Esophagus (tissue), 2 donors: ENCODE measurements around the gene PTPA. TPM values are rescaled to one million over a fixed set of nuclear protein-coding genes. Genes with fewer than 3 reads are reported as not detected.
A peak's percentile ranks its signal among the peaks of the same experiment; 100 is the strongest.

ENCODE experiments used
- H3K27ac ChIP-seq, 2 donors: one replicate each; pipeline ENCODE4 v1.5.1; 2013; ENCODE audit warnings: low read depth in 2 of 2, mild to moderate bottlenecking in 2 of 2, inconsistent platforms in 1 of 2, low read length in 1 of 2, moderate library complexity in 1 of 2
- H3K27me3 ChIP-seq, 2 donors: one replicate each; pipeline ENCODE4 v1.6.1; 2013; ENCODE audit warnings: low read length in 2 of 2, control low read depth in 1 of 2, mild to moderate bottlenecking in 1 of 2; ENCODE audit not compliant: insufficient read depth in 2 of 2, control insufficient read depth in 1 of 2
- H3K36me3 ChIP-seq, 2 donors: one replicate each; pipeline ENCODE4 v1.6.1; 2013; ENCODE audit warnings: low read length in 1 of 2; ENCODE audit not compliant: control insufficient read depth in 2 of 2, insufficient read depth in 2 of 2
- H3K4me1 ChIP-seq, 2 donors: one replicate each; pipeline ENCODE4 v1.6.1; 2013; ENCODE audit warnings: low read length in 1 of 2; ENCODE audit not compliant: control insufficient read depth in 2 of 2, insufficient read depth in 2 of 2
- H3K4me3 ChIP-seq, 2 donors: one replicate each; pipeline ENCODE4 v1.5.1; 2013; ENCODE audit warnings: low read length in 2 of 2, mild to moderate bottlenecking in 2 of 2, low read depth in 1 of 2, moderate library complexity in 1 of 2
- H3K9me3 ChIP-seq, 2 donors: one replicate each; pipeline ENCODE4 v1.6.1; 2013; ENCODE audit warnings: mild to moderate bottlenecking in 2 of 2, low read depth in 1 of 2, low read length in 1 of 2, moderate library complexity in 1 of 2; ENCODE audit not compliant: control insufficient read depth in 2 of 2, insufficient read depth in 1 of 2
- WGBS, 2 donors: extraction: QIAGEN DNeasy Blood & Tissue Kit; methylation state at CpG; one replicate each; pipeline ENCODE4 v1.1.7; 2013; 5-methylcytosine and 5-hydroxymethylcytosine counted together
- polyA plus RNA-seq, 2 donors: library from polyadenylated mRNA; stranded (reverse); fragments of 200-250 nt; gene quantifications; one replicate each; pipeline ENCODE4 v1.2.3, GENCODE V29; 2013
- donor health status: healthy with polysubstance abuse.
- donor health status: Bipolar disorder and iron deficiency.

The PTPA gene
- polyA plus RNA-seq, 2 donors: 80.0 to 126 TPM

DNA sequence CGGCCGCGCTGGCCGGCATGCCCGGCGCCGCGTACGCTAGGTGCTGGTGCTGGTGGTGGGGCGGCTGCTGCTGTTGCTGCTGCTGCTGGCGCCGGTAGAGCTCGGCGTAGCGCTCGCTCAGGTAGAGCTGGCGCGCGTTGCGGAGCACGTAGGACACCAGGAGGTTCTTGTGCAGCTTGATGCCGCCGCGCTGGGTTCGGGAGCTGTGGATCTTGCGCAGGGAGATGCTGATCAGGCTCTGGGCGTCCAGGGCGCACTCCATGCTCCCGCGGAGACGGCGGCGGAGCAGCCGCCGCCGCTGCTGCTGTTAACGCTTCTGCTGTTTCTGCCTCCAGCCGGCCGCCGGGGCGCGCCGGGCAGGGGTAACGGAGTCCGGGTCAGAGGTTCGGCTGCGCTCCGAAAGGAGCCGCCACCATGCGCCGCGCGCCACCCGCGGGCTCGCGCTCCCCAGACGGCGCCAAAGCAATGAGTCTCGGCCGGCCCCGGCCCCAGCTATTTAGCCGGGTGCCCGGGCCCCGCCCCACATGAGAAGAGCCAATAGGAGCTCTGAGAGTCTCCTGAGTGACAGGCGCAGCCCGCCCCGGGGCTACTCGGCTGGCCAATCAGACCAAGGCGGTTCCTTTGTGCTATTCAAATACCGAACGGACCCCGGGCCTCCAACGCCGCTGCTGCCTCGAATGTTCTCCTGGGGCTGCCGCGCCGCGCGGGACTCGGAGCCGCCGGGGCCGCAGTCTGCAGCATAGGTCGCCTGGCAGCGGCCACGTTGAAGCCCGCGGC is 66.8 kb downstream of the PTPA start, which contains the start of gene IER5L:
Gene IER5L, minus strand, starts transcription at position 471 of the 777 bp plus-strand sequence. Its CDS starts 209 bp downstream, at position 262.
- Histone ChIP-seq H3K27ac (peak within 1 kb of the TSS; percentile 99), H3K27me3 (no peaks in the 10 kb centered on the region), H3K4me3 (peak within 1 kb of the TSS; percentile 77 to 86), H3K36me3 (no peaks in the 10 kb centered on the region), H3K9me3 (no peaks in the 10 kb centered on the region), H3K4me1 (peaks cover 0 to 12% of the 10 kb centered on the region in 2 donors)
- 0 to 1% methylated on average over 80 to 90 of the region's 90 CpGs for WGBS, 2 donors

DNA sequence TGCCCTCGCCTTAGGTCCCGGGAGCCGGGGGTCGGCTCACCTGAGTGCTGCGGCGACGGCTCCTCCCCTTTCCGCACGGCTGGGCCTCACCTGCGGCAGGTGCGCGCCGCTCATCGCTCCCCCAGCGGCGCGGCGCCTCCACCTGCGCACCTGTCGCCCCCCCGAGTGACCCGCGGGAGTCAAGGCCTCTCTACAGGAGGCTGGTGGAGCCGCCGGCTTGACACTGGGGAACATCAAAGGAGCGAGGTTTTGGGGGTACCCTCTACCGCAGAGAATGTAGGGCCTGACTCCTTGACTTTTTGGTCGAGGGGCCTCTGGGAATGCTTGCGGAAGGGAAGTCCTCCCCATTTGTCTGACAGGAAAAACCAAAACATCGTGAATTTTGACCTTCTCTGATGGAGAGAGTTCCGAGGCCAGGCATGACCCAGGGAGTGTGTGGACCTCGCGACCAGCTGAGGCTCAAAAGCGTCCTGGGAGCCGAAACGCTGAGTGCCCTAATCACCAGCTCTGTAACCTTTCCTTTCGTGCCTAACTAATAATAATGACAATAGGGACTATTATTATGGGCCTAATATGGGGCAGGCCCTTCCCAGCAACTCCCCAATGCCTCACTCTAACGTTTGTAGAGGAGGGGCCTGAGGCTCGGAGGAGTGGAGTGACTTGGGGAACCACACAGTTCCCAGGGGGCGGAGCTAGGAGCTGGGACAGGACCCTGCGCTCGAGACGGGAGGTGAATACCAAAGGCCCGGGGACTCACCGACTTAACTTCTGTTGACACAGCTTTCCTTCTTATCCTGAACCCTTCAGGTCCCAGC is 67.6 kb downstream of the PTPA start:
- Histone ChIP-seq H3K9me3 (no peaks in the 10 kb centered on the region), H3K27ac (no peak overlapping the region), H3K36me3 (no peaks in the 10 kb centered on the region), H3K4me3 (peak overlapping the region; percentile 39 to 86), H3K4me1 (peaks cover 0 to 8% of the 10 kb centered on the region in 2 donors), H3K27me3 (no peaks in the 10 kb centered on the region)
- WGBS, 2 donors: 24 to 31% methylated on average over 30 to 45 of the region's 45 CpGs

DNA sequence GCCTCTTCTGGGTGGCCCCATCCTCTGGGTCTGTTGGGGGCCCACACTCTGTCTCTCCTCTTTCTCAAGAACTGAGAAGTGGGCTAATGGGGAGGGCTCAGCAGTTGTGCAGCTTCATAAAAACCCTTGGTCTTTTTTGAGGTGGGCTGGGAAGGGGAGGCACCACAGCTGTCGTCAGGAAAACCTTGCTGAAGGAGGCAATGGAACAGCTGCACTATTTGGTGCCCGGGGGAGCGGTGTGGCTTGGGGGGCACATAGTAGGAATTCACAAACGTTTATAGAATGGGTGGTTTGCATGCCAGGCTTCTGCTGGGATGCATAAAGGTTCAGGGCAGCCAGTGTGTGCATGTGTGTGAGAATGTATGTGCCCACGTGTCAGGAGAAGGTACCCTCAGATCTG is 70.0 kb downstream of the PTPA start:
- H3K4me1 ChIP-seq: peaks cover 0 to 9% of the 10 kb centered on the region in 2 donors
- 77 to 80% methylated on average over 5 of the region's 5 CpGs for WGBS, 2 donors
- H3K9me3 ChIP-seq: peaks cover 0 to 5% of the 10 kb centered on the region in 2 donors
- no peak overlapping the region for H3K4me3 ChIP-seq
- no peak overlapping the region for H3K27ac ChIP-seq
- H3K27me3 ChIP-seq: no peaks in the 10 kb centered on the region
- no peaks in the 10 kb centered on the region for H3K36me3 ChIP-seq

DNA sequence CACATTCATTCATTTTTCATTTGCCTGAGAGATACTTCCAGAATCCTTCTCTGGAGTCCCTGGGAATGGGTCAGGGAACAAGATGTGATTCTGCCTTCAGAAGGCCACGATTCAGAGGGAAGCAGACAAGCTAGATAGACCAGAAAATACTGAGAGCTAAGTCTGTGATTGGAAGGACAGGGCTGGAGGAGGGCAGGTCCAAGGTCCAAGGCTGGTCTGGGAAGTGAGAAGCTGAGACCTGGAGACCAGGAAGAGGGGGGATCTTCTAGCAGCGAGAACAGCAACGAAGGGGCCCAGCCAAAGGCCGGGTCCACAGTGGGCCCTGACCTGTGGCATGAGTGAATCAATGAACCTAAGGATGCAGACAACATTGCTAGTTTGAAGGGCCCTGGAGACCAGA is 70.9 kb downstream of the PTPA start:
- 62 to 87% methylated on average over 4 of the region's 4 CpGs for WGBS, 2 donors
- Histone ChIP-seq H3K4me3 (no peak overlapping the region), H3K27ac (no peak overlapping the region), H3K4me1 (peaks cover 0 to 9% of the 10 kb centered on the region in 2 donors), H3K9me3 (peaks cover 0 to 5% of the 10 kb centered on the region in 2 donors), H3K27me3 (no peaks in the 10 kb centered on the region), H3K36me3 (no peaks in the 10 kb centered on the region)

DNA sequence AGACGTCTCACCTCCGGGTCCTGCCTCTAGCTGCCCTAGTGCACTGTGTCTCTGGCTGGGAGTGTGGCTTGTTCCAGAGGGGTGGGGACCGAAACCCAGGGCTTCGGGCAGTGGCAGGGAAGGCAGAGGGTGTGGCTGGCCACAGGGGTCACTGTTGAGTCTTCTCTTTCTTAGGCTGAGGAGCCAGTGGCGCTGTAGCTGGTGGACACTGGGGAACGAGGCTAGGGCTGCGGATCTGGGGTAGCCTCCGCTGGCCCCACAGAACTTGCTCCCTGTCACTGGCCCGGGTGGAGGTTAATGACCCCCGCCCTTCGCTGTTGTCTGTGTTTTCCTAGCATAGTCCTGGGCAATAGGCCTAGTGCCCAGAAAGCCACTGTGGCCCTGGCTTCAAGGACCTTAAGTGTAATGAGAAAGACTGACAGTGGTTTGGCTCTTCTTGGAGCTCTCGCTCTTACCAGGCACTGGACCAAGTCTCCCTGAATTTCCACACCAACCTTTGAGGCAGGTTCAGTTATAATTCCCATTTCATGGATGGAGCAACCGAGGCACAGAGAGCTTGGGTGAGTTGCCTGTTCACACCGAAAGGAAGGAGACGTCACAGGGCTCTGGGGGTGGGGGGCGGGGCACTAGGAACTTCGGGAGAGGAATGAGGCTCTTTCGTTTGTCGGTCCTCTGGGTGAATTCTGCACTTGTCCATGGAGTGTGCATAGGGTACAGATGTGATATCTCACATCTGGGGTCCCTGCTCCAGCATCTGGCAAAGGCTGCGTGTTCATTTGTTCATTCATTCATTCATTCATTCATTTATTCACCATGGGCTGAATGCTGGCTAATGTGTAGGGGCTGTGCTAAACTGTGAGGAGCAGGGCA is 71.6 kb downstream of the PTPA start:
- peaks cover 0 to 5% of the 10 kb centered on the region in 2 donors for H3K9me3 ChIP-seq
- H3K27me3 ChIP-seq: no peaks in the 10 kb centered on the region
- no peak overlapping the region for H3K27ac ChIP-seq
- H3K36me3 ChIP-seq: no peaks in the 10 kb centered on the region
- 67 to 77% methylated on average over 20 of the region's 20 CpGs for WGBS, 2 donors
- no peak overlapping the region for H3K4me3 ChIP-seq
- H3K4me1 ChIP-seq: peaks cover 0 to 9% of the 10 kb centered on the region in 2 donors

DNA sequence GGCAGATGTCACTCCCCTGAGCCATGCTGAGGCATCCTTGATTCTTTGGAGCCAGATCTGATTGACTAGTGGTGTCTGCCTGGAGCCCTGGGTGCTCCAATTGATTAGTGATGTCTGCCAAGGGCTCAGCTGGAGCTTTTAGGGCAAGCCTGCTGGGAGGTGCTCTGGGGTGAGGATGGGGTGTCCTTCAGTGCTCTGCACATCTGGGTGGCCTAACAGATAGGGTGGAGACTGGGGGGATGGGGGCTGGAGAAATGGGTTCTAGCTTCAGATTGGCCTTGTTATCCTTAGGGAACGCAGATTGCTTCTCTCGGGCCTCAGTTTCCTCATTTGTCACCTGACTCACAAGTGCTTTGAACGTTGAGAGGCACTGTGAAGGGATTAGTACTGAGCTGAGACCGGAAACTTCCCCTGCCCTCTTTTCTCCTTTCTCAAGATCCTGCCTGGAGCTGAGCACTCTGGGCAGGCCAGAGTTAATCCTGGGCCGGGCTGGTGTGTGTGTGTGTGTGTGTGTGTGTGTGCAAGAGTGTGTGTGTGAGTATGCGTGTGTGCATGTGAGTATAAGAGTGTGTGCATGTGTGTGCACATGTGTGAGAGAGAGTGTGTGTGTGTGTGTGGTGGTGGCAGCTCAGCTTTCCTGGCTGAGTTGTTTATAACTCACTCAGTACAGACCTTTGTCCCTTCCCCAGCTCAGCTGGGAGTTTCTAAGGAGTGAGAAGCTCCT is 72.4 kb downstream of the PTPA start:
- WGBS, 2 donors: 51 to 66% methylated on average over 6 of the region's 6 CpGs
- peaks cover 0 to 5% of the 10 kb centered on the region in 2 donors for H3K4me1 ChIP-seq

DNA sequence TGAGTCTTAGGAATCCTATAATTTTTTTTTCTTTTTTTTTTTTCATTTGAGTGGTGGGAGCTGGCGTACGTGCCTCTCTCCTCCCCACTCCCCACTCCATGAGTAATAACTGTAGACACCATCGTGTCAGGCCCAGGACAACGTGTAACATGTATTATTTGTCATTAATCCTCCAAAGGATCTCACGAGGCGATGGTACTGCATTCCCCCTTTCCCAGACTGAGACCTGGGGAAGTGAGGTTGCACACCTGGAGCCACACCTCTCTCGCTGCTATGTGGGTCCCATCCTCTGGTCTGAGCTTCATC is 73.0 kb downstream of the PTPA start:
- H3K4me3 ChIP-seq: no peak overlapping the region
- no peaks in the 10 kb centered on the region for H3K36me3 ChIP-seq
- WGBS, 2 donors: 70 to 73% methylated on average over 7 of the region's 7 CpGs
- peaks cover 0 to 5% of the 10 kb centered on the region in 2 donors for H3K4me1 ChIP-seq
- peaks cover 0 to 5% of the 10 kb centered on the region in 2 donors for H3K9me3 ChIP-seq
- no peak overlapping the region for H3K27ac ChIP-seq
- no peaks in the 10 kb centered on the region for H3K27me3 ChIP-seq

More for the DNA sequence above, 72.4 kb downstream of the PTPA start:
- Histone ChIP-seq H3K4me3 (no peak overlapping the region), H3K36me3 (no peaks in the 10 kb centered on the region), H3K27ac (no peak overlapping the region), H3K9me3 (peaks cover 0 to 5% of the 10 kb centered on the region in 2 donors), H3K27me3 (no peaks in the 10 kb centered on the region)

DNA sequence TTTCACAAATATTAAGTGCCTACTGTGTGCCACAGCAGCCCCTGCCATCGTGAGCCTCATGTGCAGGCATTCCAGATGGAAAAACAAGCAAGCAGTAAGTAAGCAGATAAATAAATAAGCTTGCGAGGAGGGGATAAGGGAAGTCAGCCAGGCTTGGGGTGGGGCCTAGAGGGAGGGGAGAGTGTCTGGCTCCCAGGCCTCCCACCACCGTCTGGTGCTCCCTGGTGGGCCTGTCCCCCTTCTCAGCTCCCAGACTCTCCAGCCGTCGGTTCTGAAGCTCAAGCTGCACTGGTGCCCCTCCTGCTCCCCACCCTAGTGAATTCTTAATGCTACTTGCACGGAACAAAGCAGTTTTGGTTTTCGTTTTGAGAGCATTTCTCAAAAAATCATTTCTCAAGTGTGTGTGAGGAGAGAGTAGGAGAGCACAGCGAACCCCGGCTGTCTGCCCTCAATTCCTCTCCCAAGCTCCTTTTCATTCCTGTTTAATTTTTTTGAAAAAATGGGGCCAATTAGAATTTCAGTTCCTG is 73.4 kb downstream of the PTPA start:
- no peaks in the 10 kb centered on the region for H3K36me3 ChIP-seq
- no peak overlapping the region for H3K27ac ChIP-seq
- peaks cover 0 to 5% of the 10 kb centered on the region in 2 donors for H3K4me1 ChIP-seq
- 63 to 69% methylated on average over 9 of the region's 9 CpGs for WGBS, 2 donors
- H3K9me3 ChIP-seq: peaks cover 0 to 5% of the 10 kb centered on the region in 2 donors
- H3K4me3 ChIP-seq: no peak overlapping the region
- no peaks in the 10 kb centered on the region for H3K27me3 ChIP-seq
